H1 (cell line): ENCODE data around the gene TRPM1. TPM values are rescaled to one million over a fixed set of nuclear protein-coding genes. Genes with fewer than 3 reads are reported as not detected.
A peak's percentile ranks its signal among the peaks of the same experiment; 100 is the strongest.

Experiments used
- CTCF ChIA-PET: fragments of 300-600 bp; sonication (Branson Sonifier 250); formaldehyde crosslinking; loops from one replicate; lab custom pipeline; 2021; ENCODE audit not compliant: partially characterized antibody; lab: Charles Lee
- POLR2A ChIA-PET: fragments of 300-600 bp; sonication (Branson Sonifier 250); formaldehyde crosslinking; loops from one replicate; lab custom pipeline; 2021; ENCODE audit warnings: inconsistent platforms; ENCODE audit not compliant: partially characterized antibody; lab: Charles Lee
- DNase-seq, 2 experiments: peaks; one replicate each; pipeline versions ENCODE4 v3.0.0 to v3.0.0-alpha.2; 2010 to 2022; ENCODE audit warnings: low spot score in 2 of 2, low read depth in 1 of 2, mixed read lengths in 1 of 2
- FAIRE-seq: peaks from 2 replicates; lab custom pipeline; 2011; peaks lifted over from hg19 to GRCh38; lab: Jason Lieb, UNC
- H2AFZ ChIP-seq: 2 replicates; pipeline ENCODE4 v1.8.1; 2012; ENCODE audit warnings: low read length, inconsistent platforms
- H2AK5ac ChIP-seq: 2 replicates; pipeline ENCODE4 v1.6.1; 2013; ENCODE audit warnings: low read depth, low read length
- H2BK120ac ChIP-seq: replicated peaks from 2 replicates; pipeline ENCODE3; 2013; ENCODE audit warnings: low read depth, low read length, inconsistent platforms
- H2BK12ac ChIP-seq: 2 replicates; pipeline ENCODE4 v1.6.1; 2013; ENCODE audit warnings: low read depth, low read length
- H2BK15ac ChIP-seq: 2 replicates; pipeline ENCODE4 v1.6.1; 2013; ENCODE audit warnings: low read length
- H2BK20ac ChIP-seq: 2 replicates; pipeline ENCODE4 v1.6.1; 2013; ENCODE audit warnings: low read length
- H2BK5ac ChIP-seq: 2 replicates; pipeline ENCODE4 v1.6.1; 2013; ENCODE audit warnings: low read depth, low read length
- H3K14ac ChIP-seq: 2 replicates; pipeline ENCODE4 v1.6.1; 2013; ENCODE audit warnings: inconsistent platforms; ENCODE audit not compliant: insufficient read length
- H3K18ac ChIP-seq: 2 replicates; pipeline ENCODE4 v1.6.1; 2013; ENCODE audit warnings: low read length; ENCODE audit errors: extremely low read depth
- H3K23ac ChIP-seq: 2 replicates; pipeline ENCODE4 v1.6.1; 2013; ENCODE audit warnings: inconsistent platforms; ENCODE audit not compliant: insufficient read length
- H3K23me2 ChIP-seq: 2 replicates; pipeline ENCODE4 v1.6.1; 2013; ENCODE audit warnings: low read depth, low read length
- H3K27ac ChIP-seq: 2 replicates; pipeline ENCODE4 v1.6.1; 2011; ENCODE audit warnings: low read depth, low read length, inconsistent platforms
- H3K27me3 ChIP-seq, 4 experiments: replicated peaks in 1 of 4; 1 replicate in 1 of 4; 2 replicates in 3 of 4; pipeline versions ENCODE4 v1.6.1 to v1.8.1; 2011 to 2013; ENCODE audit warnings: low read length in 3 of 4, mild to moderate bottlenecking in 3 of 4, inconsistent platforms in 2 of 4, mixed read lengths in 2 of 4, moderate library complexity in 1 of 4; ENCODE audit not compliant: control insufficient read depth in 3 of 4, insufficient read depth in 3 of 4; ENCODE audit errors: extremely low read depth in 1 of 4
- H3K36me3 ChIP-seq, 4 experiments: 2 replicates each; pipeline versions ENCODE4 v1.6.1 to v1.8.1; 2011 to 2013; ENCODE audit warnings: mild to moderate bottlenecking in 4 of 4, low read length in 3 of 4, moderate library complexity in 2 of 4, control low read depth in 1 of 4, inconsistent platforms in 1 of 4; ENCODE audit not compliant: insufficient read depth in 4 of 4, control insufficient read depth in 2 of 4
- H3K4ac ChIP-seq: replicated peaks from 2 replicates; pipeline ENCODE3; 2013; ENCODE audit warnings: low read length, low read depth, mixed read lengths, inconsistent platforms; ENCODE audit not compliant: insufficient read length
- H3K4me1 ChIP-seq, 4 experiments: replicated peaks in 1 of 4; 1 replicate in 1 of 4; 2 replicates in 3 of 4; pipeline versions ENCODE4 v1.6.1 to v1.8.1; 2011 to 2013; ENCODE audit warnings: low read length in 3 of 4, inconsistent platforms in 2 of 4, mixed read lengths in 1 of 4; ENCODE audit not compliant: insufficient read depth in 4 of 4, control insufficient read depth in 3 of 4
- H3K4me2 ChIP-seq, 2 experiments: 2 replicates each; pipeline versions ENCODE4 v1.6.1 to v1.8.1; 2011 to 2013; ENCODE audit warnings: low read depth in 2 of 2, low read length in 2 of 2, control low read depth in 1 of 2, inconsistent platforms in 1 of 2, mild to moderate bottlenecking in 1 of 2; ENCODE audit not compliant: insufficient read depth in 1 of 2
- H3K4me3 ChIP-seq, 4 experiments: fragments of 200-600, 300-600 bp in 1 of 4; sonication (generic), shearing (Covaris generic), sonication (Bioruptor Twin) in 1 of 4; 2 replicates each; pipeline versions ENCODE4 v1.5.1 to v1.8.1; 2011 to 2016; ENCODE audit warnings: low read length in 4 of 4, low read depth in 3 of 4, control low read depth in 2 of 4, inconsistent platforms in 2 of 4, mild to moderate bottlenecking in 2 of 4, mixed read lengths in 1 of 4, moderate library complexity in 1 of 4; ENCODE audit not compliant: insufficient read depth in 2 of 4; ENCODE audit errors: extremely low read depth in 1 of 4
- H3K56ac ChIP-seq: replicated peaks from 2 replicates; pipeline ENCODE3; 2013; ENCODE audit warnings: low read depth, mild to moderate bottlenecking, mixed read lengths, low read length, inconsistent platforms; ENCODE audit not compliant: insufficient read length
- H3K79me1 ChIP-seq: 2 replicates; pipeline ENCODE4 v1.6.1; 2013; ENCODE audit warnings: low read depth, low read length, control low read depth
- H3K79me2 ChIP-seq, 2 experiments: 2 replicates each; pipeline versions ENCODE4 v1.6.1 to v1.8.1; 2012 to 2013; ENCODE audit warnings: low read length in 2 of 2, mild to moderate bottlenecking in 2 of 2, inconsistent platforms in 1 of 2; ENCODE audit not compliant: insufficient read depth in 2 of 2, control insufficient read depth in 1 of 2
- H3K9ac ChIP-seq, 4 experiments: replicated peaks in 1 of 4; 1 replicate in 1 of 4; 2 replicates in 3 of 4; pipeline versions ENCODE4 v1.6.1 to v1.8.1; 2011 to 2013; ENCODE audit warnings: low read depth in 3 of 4, low read length in 3 of 4, control low read depth in 2 of 4, mild to moderate bottlenecking in 2 of 4, moderate library complexity in 2 of 4, inconsistent platforms in 1 of 4; ENCODE audit errors: extremely low read depth in 1 of 4
- H3K9me3 ChIP-seq, 2 experiments: 2 replicates each; pipeline versions ENCODE4 v1.6.1 to v1.8.1; 2012 to 2013; ENCODE audit warnings: mild to moderate bottlenecking in 2 of 2, moderate library complexity in 2 of 2, control low read depth in 1 of 2, inconsistent platforms in 1 of 2, low read depth in 1 of 2, low read length in 1 of 2, mixed read lengths in 1 of 2; ENCODE audit not compliant: insufficient read depth in 2 of 2
- H4K20me1 ChIP-seq, 2 experiments: replicated peaks in 1 of 2; 2 replicates each; pipeline versions ENCODE3 to v1.8.1; 2011 to 2013; ENCODE audit warnings: inconsistent platforms in 2 of 2, low read length in 2 of 2, mild to moderate bottlenecking in 1 of 2; ENCODE audit not compliant: insufficient read depth in 2 of 2, control insufficient read depth in 1 of 2
- H4K5ac ChIP-seq: 2 replicates; pipeline ENCODE4 v1.6.1; 2013; ENCODE audit warnings: low read length, low read depth, mixed read lengths, inconsistent platforms; ENCODE audit not compliant: insufficient read length
- H4K8ac ChIP-seq: 2 replicates; pipeline ENCODE4 v1.8.0; 2013; ENCODE audit warnings: mild to moderate bottlenecking, moderate library complexity, low read length, inconsistent platforms; ENCODE audit not compliant: insufficient read depth; ENCODE audit errors: extremely low read depth
- H4K91ac ChIP-seq: replicated peaks from 2 replicates; pipeline ENCODE3; 2013; ENCODE audit warnings: low read length, mixed read lengths, inconsistent platforms; ENCODE audit not compliant: insufficient read length
- BRCA1 ChIP-seq: IDR thresholded peaks from 2 replicates; pipeline ENCODE4 v1.6.1; 2012; ENCODE audit warnings: low read depth, low read length, improper control_type of control experiment
- CBX8 ChIP-seq: fragments of 300-800, 300-1000 bp; sonication (generic); IDR thresholded peaks from 2 replicates; pipeline ENCODE4 v1.7.1; 2016; ENCODE audit warnings: low read depth, low read length, borderline replicate concordance
- CTBP2 ChIP-seq: IDR thresholded peaks from 2 replicates; pipeline ENCODE4 v1.7.0; 2011; ENCODE audit warnings: borderline replicate concordance, mild to moderate bottlenecking, moderate library complexity, mixed read lengths, low read length; ENCODE audit not compliant: insufficient read depth, insufficient read length
- E2F6 ChIP-seq: IDR thresholded peaks from 2 replicates; pipeline ENCODE4 v1.6.1; 2012; ENCODE audit warnings: inconsistent platforms
- JUN ChIP-seq: IDR thresholded peaks from 2 replicates; pipeline ENCODE4 v1.6.1; 2011; ENCODE audit warnings: low read depth, mild to moderate bottlenecking, improper control_type of control experiment, low read length
- JUND ChIP-seq: IDR thresholded peaks from 2 replicates; pipeline ENCODE4 v1.6.1; 2011; ENCODE audit warnings: mild to moderate bottlenecking, improper control_type of control experiment, low read length
- KDM5A ChIP-seq: fragments of 200-600 bp; IDR thresholded peaks from 2 replicates; pipeline ENCODE4 v1.7.1; 2012; ENCODE audit warnings: mild to moderate bottlenecking, low read length, inconsistent platforms, mixed read lengths
- MAFK ChIP-seq: IDR thresholded peaks from 2 replicates; pipeline ENCODE4 v1.6.1; 2012; ENCODE audit warnings: low read depth, mild to moderate bottlenecking, improper control_type of control experiment, low read length
- POLR2A ChIP-seq, 2 experiments: IDR thresholded peaks; 1 replicate in 1 of 2; 2 replicates in 1 of 2; pipeline ENCODE4 v1.6.1; 2011; ENCODE audit warnings: low read depth in 2 of 2, low read length in 2 of 2, mild to moderate bottlenecking in 2 of 2; ENCODE audit errors: control extremely low read depth in 1 of 2
- POLR2AphosphoS5 ChIP-seq: IDR thresholded peaks from 2 replicates; pipeline ENCODE4 v1.6.1; 2011; ENCODE audit warnings: low read depth, low read length
- SIRT6 ChIP-seq: IDR thresholded peaks from one replicate; pipeline ENCODE4 v1.7.1; 2012; ENCODE audit warnings: low read length, inconsistent platforms
- SIX5 ChIP-seq: IDR thresholded peaks from 2 replicates; pipeline ENCODE4 v1.6.1; 2011; ENCODE audit warnings: mild to moderate bottlenecking, low read depth, low read length
- SRF ChIP-seq: IDR thresholded peaks from 2 replicates; pipeline ENCODE4 v1.6.1; 2011; ENCODE audit warnings: mild to moderate bottlenecking, low read depth, low read length, moderate library complexity
- TBP ChIP-seq: IDR thresholded peaks from 2 replicates; pipeline ENCODE4 v1.6.1; 2011; ENCODE audit warnings: low read depth, low read length, improper control_type of control experiment
- TCF12 ChIP-seq: IDR thresholded peaks from 2 replicates; pipeline ENCODE4 v1.6.1; 2011; ENCODE audit warnings: low read depth, mild to moderate bottlenecking, low read length
- WGBS, 2 experiments: shearing (Covaris generic) in 1 of 2; methylation state at CpG; one replicate each; pipeline versions ENCODE4 v1.1.6 to v1.1.7; 2013 to 2015; ENCODE audit warnings: low lambda C conversion rate in 2 of 2, mixed read lengths in 2 of 2, inconsistent platforms in 1 of 2, low coverage in 1 of 2, missing lambda C conversion rate in 1 of 2; ENCODE audit not compliant: insufficient replicate concordance in 2 of 2, insufficient coverage in 1 of 2, insufficient read length in 1 of 2; ENCODE audit errors: extremely low coverage in 1 of 2, missing lambda C conversion rate in 1 of 2; 5-methylcytosine and 5-hydroxymethylcytosine counted together
- polyA plus RNA-seq, 7 experiments: library from polyadenylated mRNA; depleted of rRNA in 3 of 7; stranded (reverse) in 5 of 7; unstranded in 2 of 7; fragments of >200 nt in 5 of 7; fragments of 200-250 nt in 2 of 7; gene quantifications; 1 replicate in 5 of 7; 2 replicates in 1 of 7; 4 replicates in 1 of 7; pipeline versions ENCODE4 v1.2.1 to v1.2.3, GENCODE V29; 2011 to 2013; ENCODE audit warnings: missing spikeins in 2 of 7, mixed read lengths in 2 of 7
- total RNA-seq: library from RNA; stranded (reverse); fragmentation: NEBNext Ultra II Directional; extraction: Animal tissue kit (Norgen Biotek cat#: 25700); gene quantifications from 2 replicates; pipeline ENCODE4 v1.2.1, GENCODE V29; 2021

TRPM1 gene
- total and polyA plus RNA-seq, 2 of the 8 experiments (the other 6 are each of a cell fraction or from before 2014, with no cell fraction given), result 0.05 TPM; not detected in 1

- Histone ChIP-seq H3K4me2 (no peak overlapping the region), H4K20me1 (no peaks in the 10 kb centered on the region), H2BK12ac (peak overlapping the region; percentile 20; the same call in 1 of the 2 replicates), H2BK5ac (no peak overlapping the region), H3K23me2 (no peaks in the 10 kb centered on the region), H2BK120ac (no peak overlapping the region), H3K79me1 (no peaks in the 10 kb centered on the region), H3K27me3 (no peaks in the 10 kb centered on the region; a peak in 1 of 7 replicates), H2BK15ac (no peak overlapping the region), H3K56ac (no peak overlapping the region), H2AFZ (0 out of 2 replicates have a peak overlapping the region, but pooled peaks have one; percentile 57), H4K8ac (no peak overlapping the region), H3K79me2 (no peaks in the 10 kb centered on the region), H3K4ac (peak overlapping the region; percentile 57), H3K9ac (no peak overlapping the region), H3K14ac (no peak overlapping the region), H3K36me3 (no peaks in the 10 kb centered on the region), H4K91ac (peak overlapping the region; percentile 30), H4K5ac (no peak overlapping the region), H3K18ac (no peak overlapping the region), H3K4me3 (no peak overlapping the region), H3K23ac (no peak overlapping the region), H3K4me1 (peaks cover 0 to 12% (median 7%) of the 10 kb centered on the region in 4 experiments; a peak in 6 of 7 replicates), H3K27ac (no peak overlapping the region), H2AK5ac (no peak overlapping the region), H2BK20ac (no peak overlapping the region), H3K9me3 (no peaks in the 10 kb centered on the region)
- ChIA-PET POLR2A (interaction anchor here (1.1 to 1.7 kb wide), 3 partner anchors 11 to 41 kb away, joined by 3 to 4 read pairs (median 3); no protein-coding TSS in a partner anchor), CTCF (interaction anchor here (1.0 to 1.3 kb wide), 3 partner anchors 12 to 103 kb away, joined by 3 to 4 read pairs (median 4); no protein-coding TSS in a partner anchor)
- no peak for FAIRE-seq
- DNase-seq, result no peak
- 94% methylated on average over 25 of the region's 25 CpGs; no CpG with 5 or more reads in 1 of the 2 experiments for WGBS, 2 experiments
- TF ChIP-seq BRCA1 (no peak), JUN (no peak), MAFK (no peak), SRF (no peak), E2F6 (no peak), KDM5A (no peak), SIX5 (no peak), CTBP2 (no peak), TCF12 (no peak), JUND (no peak), POLR2AphosphoS5 (no peak), SIRT6 (no peak), POLR2A (IDR thresholded peaks at IDR 0.05; ENCODE audit: control extremely low read depth in 1 of 2, low read depth in 2 of 2, low read length in 2 of 2) (no peak), TBP (no peak), CBX8 (no peak)
Measured at GRCh38 chr15:31025996-31026395, 75.5 kb downstream of the TRPM1 start.
